Astrocyte (in vitro differentiated cells and primary cell): Measurements from ENCODE around the gene NFATC1.

ENCODE experiments used
- EZH2 ChIP-seq: IDR thresholded peaks from 2 replicates; pipeline ENCODE4 v1.6.1; 2012; ENCODE audit warnings: mild to moderate bottlenecking, low read length, inconsistent platforms; ENCODE audit not compliant: insufficient read depth
- TF ChIP-seq, protein P1 (sequence below): IDR thresholded peaks from 2 replicates; pipeline ENCODE4 v1.5.1; 2011; ENCODE audit warnings: low read depth, mild to moderate bottlenecking, inconsistent platforms, low read length, moderate library complexity; ENCODE audit not compliant: insufficient read depth

- TF ChIP-seq EZH2, result no peak
- TF ChIP-seq, protein P1, sequence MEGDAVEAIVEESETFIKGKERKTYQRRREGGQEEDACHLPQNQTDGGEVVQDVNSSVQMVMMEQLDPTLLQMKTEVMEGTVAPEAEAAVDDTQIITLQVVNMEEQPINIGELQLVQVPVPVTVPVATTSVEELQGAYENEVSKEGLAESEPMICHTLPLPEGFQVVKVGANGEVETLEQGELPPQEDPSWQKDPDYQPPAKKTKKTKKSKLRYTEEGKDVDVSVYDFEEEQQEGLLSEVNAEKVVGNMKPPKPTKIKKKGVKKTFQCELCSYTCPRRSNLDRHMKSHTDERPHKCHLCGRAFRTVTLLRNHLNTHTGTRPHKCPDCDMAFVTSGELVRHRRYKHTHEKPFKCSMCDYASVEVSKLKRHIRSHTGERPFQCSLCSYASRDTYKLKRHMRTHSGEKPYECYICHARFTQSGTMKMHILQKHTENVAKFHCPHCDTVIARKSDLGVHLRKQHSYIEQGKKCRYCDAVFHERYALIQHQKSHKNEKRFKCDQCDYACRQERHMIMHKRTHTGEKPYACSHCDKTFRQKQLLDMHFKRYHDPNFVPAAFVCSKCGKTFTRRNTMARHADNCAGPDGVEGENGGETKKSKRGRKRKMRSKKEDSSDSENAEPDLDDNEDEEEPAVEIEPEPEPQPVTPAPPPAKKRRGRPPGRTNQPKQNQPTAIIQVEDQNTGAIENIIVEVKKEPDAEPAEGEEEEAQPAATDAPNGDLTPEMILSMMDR, result no peak
These were observed 175.7 kb downstream of the NFATC1 start for GRCh38 chr18:79571211-79572092.
